ENCODE measurements around the gene FANCE. TPM values are rescaled to one million over a fixed set of nuclear protein-coding genes. Genes with fewer than 3 reads are reported as not detected.

FANCE gene
- total RNA-seq, 1 experiment from 2014 or later: 16.1 TPM

- no peak for ATAC-seq
- no peak overlapping the region for H3K4me2 ChIP-seq (ENCODE audit: low read length)
- H3K9me3 ChIP-seq (ENCODE audit: control insufficient read depth in 1 of 2, insufficient read depth in 1 of 2, low read depth in 1 of 2, low read length in 2 of 2): no peaks in the 10 kb centered on the region
- peaks cover 22% of the 10 kb centered on the region; the same call in 1 of the 2 replicates for H4K20me1 ChIP-seq (ENCODE audit: insufficient read depth)
- ChIA-PET CTCF (no interaction called here), POLR2A (interaction anchor here (1.5 kb wide), 1 partner anchor 13 kb away, joined by 3 read pairs; no protein-coding TSS in a partner anchor), RAD21 (ENCODE audit: low non-redundant PET in 1 of 2, low total read pairs in 2 of 2, uncharacterized antibody in 2 of 2, unreplicated experiment in 2 of 2) (no interaction called here)
- H3K9ac ChIP-seq (ENCODE audit: low read length): no peak overlapping the region
- no TSS peak for BruUV-seq (replicated peaks)
- no peaks in the 10 kb centered on the region for H3K27me3 ChIP-seq (ENCODE audit: insufficient read depth, low read length)
- H3K4me3 ChIP-seq (replicated peaks in 1 of 2; ENCODE audit: low read depth in 1 of 2, low read length in 2 of 2): no peak overlapping the region
- H3K36me3 ChIP-seq (ENCODE audit: control insufficient read depth in 1 of 2, insufficient read depth in 2 of 2, low read length in 2 of 2): peaks cover 8 to 14% of the 10 kb centered on the region in 2 experiments; a peak in 2 of 4 replicates
- peaks cover 2 to 8% of the 10 kb centered on the region in 2 experiments; a peak in 3 of 4 replicates for H3K4me1 ChIP-seq (ENCODE audit: control insufficient read depth in 1 of 2, insufficient read depth in 2 of 2, low read length in 2 of 2)
- H2AFZ ChIP-seq (ENCODE audit: low read depth, low read length, poor library complexity, severe bottlenecking): no peak overlapping the region
- no peaks in the 10 kb centered on the region for H3K9me2 ChIP-seq (ENCODE audit: insufficient read depth)
- TF ChIP-seq SIN3A (IDR thresholded peaks at IDR 0.05; ENCODE audit: low read depth) (no peak), TCF7L2 (IDR thresholded peaks at IDR 0.05; ENCODE audit: borderline replicate concordance, extremely low read depth, insufficient read depth, insufficient read length) (no peak), EZH2phosphoT487 (IDR thresholded peaks at IDR 0.05; ENCODE audit: borderline replicate concordance) (no peak), CTCF (IDR thresholded peaks at IDR 0.05 in 2 of 3, conservative IDR thresholded peaks at IDR 0.05 in 1 of 3; ENCODE audit: borderline replicate concordance in 1 of 3, insufficient read depth in 1 of 3, low read depth in 2 of 3, low read length in 2 of 3) (no peak), EZH2 (IDR thresholded peaks at IDR 0.05) (no peak)
- TF ChIP-seq, protein P1, sequence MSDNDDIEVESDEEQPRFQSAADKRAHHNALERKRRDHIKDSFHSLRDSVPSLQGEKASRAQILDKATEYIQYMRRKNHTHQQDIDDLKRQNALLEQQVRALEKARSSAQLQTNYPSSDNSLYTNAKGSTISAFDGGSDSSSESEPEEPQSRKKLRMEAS (IDR thresholded peaks at IDR 0.05): no peak
- TF ChIP-seq, protein P2, sequence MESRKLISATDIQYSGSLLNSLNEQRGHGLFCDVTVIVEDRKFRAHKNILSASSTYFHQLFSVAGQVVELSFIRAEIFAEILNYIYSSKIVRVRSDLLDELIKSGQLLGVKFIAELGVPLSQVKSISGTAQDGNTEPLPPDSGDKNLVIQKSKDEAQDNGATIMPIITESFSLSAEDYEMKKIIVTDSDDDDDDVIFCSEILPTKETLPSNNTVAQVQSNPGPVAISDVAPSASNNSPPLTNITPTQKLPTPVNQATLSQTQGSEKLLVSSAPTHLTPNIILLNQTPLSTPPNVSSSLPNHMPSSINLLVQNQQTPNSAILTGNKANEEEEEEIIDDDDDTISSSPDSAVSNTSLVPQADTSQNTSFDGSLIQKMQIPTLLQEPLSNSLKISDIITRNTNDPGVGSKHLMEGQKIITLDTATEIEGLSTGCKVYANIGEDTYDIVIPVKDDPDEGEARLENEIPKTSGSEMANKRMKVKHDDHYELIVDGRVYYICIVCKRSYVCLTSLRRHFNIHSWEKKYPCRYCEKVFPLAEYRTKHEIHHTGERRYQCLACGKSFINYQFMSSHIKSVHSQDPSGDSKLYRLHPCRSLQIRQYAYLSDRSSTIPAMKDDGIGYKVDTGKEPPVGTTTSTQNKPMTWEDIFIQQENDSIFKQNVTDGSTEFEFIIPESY (IDR thresholded peaks at IDR 0.05; ENCODE audit: extremely low read depth, insufficient replicate concordance, low read length): no peak
- intact Hi-C loops (cut with micrococcal nuclease): no loop called here
- H3K27ac ChIP-seq (ENCODE audit: low read depth, low read length): no peak overlapping the region
- DNase-seq (ENCODE audit: low read depth, low spot score): no peak
- H3K79me2 ChIP-seq (ENCODE audit: insufficient read depth, low read length): peaks cover 13% of the 10 kb centered on the region
These were observed 23.9 kb downstream of the FANCE start for GRCh38 chr6:35476004-35476403.

Measured in HCT116 (cell line).